HK-2 (cell line): ENCODE data around the gene SMAD2.
A peak's percentile ranks its signal among the peaks of the same experiment; 100 is the strongest.

ENCODE experiments used
- DNase-seq: peaks from one replicate; pipeline ENCODE4 v3.0.0-alpha.2; 2018; ENCODE audit not compliant: unreplicated experiment

The SMAD2 gene

DNA sequence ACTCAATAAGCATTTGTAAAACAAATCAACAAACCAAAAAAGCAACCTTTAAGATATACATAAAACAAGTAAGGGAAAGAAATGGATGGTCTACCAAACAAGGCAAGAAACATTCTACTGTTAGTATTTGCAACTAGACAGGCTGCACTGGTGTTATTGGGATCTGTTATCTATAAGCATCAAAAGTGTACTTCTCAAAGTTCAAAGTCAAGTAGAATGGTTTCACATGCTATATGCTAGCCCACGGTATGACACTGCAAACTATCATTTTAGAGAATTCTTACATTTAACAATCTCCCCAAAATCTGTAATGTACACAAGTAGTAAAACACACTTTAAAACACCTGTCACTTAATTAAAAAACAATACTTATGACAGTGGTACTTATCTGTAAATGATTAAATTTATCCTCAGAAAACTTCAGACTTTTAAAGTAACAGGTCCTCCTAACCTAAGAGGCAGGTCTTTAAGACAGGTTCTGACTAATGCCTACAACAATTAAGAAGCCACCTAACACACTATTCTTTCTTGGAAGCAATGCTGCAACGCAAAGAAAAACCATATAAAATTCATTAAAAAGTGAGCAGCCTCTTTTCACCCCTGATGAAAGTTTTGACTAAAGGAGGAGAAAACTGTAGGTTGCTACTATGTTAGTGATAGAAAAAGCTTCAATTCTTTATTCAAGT is 34.8 kb downstream of the SMAD2 start:
- DNase-seq: no peak

DNA sequence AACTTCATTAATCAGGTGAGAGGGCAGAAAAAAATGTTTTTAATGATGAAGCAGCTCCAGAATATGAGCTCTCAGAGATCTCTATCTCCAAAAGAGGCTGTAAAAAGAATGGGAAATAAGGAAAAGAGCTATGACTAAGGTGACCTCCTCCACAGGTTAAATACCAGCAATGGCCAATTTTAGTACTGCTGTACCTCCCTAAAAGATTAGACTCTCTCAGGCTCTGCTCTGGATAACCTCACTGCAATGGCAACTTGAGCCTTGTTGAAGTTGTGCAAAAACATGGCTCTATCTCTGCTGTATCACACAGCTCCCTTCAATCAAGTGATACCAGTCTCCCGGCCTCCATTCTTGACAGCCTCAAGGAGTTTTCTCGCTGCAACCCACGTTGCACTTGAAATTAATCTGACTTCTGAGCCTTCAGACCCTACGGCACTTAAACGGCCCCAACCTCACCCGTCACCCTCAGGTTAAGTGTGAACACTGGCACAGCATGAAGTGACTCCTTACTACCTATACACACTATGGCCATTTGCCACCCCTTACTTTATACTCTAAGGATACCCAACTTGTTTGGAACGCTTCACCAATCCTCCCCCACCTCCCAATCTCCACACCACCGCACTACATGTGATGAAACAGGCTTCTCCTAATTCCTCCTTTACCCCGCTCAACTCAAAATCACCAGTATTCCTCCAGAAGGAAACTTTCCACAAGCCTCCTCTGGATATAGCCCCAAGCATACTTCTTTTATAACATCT is 36.3 kb downstream of the SMAD2 start:
- DNase-seq: no peak

DNA sequence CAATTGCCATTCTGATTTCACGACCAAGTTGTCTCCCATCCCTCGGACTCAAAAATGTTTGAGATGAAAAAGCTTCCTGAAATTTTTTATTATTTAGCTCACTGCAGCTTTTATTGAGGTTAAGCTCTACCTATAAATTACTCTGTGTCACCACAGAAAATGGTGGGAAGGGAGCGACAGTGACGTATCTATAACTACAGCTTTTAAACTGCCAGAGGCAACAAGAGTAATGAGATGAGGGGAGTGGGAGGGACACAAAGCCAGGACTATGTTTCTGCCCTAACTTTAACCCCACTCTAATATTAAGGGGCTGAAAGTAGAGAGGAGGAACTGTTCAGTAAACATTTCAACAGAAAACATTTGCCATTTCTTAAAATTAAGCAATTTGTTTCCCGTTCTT is 37.4 kb downstream of the SMAD2 start:
- no peak for DNase-seq

DNA sequence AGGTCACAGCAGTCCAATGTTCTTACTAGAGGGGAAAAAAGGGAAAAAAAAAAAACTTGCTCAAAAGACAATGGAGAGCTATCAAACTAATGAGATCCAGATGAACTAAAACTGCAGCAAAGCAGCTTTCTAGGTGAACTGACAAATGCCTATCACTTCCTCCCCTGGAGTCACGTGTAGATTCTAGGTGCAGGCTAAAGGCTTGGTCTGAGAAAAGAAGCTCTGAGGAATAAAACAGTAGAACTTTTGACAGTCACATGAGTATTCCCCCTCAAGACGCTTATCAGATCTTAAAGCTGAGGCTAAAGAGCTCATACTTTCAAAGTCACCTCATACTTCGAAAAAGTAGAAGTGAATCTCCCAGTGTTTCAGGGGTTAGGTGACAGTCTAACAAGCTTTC is 42.3 kb downstream of the SMAD2 start:
- DNase-seq: no peak

DNA sequence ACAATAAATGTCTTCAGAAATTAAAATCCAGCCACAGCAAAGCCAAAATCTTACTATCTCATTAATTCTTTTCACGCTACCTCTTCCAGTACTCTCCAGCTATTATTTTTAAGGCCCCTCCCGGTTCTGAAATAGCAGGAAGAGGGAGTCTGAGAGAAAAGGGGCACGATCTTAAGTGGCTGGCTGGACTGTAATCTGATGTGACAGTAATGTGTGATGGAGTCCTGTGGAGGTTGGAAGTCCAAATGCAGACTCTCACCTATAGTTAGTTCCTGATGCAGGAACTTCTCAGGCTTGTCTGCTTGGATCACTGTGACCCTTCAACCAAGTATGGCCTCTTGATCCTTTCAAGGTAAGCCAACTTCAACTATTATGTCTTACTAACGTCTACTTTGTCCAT is 43.2 kb downstream of the SMAD2 start:
- no peak for DNase-seq

DNA sequence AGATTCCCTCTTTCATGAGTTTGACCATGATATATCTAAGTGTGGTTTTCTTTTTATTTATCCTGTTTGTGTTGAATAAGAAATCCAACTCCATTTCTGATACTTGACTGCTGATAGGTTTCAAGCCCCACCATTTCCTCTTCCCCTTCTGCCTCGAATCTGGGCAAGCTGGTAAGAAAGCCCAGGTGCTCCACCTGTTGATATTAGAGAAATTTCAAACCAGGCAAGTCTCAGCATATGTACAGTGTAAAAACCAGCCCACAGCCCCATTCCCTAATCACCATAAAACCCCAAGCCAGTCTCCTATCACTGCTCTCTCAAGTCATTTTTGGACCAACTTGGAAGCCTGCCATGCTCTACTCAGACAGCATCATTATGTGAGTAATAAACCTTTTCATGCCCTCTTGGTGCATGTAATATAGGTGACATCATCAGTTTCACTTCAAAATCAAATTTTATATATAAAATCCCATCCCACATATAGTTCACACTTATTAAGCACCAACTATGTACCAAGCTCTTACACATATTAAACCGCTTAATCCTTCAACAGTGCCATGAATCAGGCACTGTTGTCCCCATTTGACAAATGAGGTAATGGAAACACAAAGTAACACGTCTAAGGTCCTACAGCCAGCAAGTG is 46.6 kb downstream of the SMAD2 start:
- DNase-seq: peak; percentile 2

DNA sequence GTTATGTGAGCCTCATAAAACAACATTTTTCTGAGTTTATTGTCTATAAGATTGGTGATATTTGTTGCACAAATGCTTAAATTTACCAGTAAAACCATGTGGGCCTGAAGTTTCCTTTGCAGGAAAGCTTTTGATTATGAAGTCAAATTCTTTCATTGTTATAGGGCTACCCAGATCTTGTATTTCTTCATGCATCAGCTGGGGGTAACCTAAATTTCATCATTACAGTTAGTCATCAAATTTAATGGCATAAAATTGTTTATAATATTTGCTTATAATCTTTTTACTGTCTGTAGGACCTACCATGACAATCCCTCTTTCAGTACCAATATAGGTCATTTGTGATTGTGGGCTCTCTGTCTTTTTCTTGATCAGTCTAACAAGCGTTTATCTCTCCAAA is 47.8 kb downstream of the SMAD2 start:
- no peak for DNase-seq

DNA sequence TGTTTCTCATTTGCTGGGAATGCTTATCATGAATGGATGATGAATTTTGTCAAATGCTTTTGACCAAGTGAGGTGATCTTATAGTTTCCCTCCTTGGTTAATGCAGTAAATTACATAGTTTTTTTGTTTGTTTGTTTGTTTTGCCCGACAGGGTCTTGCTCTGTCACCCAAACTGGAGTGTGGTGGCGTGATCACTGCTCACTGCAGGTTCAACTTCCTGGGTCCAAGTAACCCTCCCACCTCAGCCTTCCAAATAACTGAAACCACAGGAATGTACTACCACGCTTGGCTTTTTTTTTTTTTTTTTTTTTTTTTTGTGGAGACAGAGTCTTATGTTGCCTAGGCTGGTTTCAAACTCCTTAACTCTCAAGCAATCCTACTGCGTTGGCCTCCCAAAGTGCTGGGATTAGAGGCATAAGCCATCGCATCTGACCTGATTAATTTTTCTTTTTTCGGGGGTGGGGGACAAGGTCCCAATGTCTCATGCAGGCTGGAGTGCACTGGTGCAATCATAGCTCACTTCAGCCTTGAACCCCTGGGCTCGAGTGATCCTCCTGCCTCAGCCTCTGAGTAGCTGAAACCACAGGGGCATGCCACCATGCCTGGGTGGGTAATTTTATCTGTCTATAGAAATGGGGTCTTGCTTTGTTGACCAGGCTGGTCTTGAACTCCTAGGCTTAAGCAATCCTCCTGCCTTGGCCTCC is 48.6 kb downstream of the SMAD2 start:
- DNase-seq: peak; percentile 49

DNA sequence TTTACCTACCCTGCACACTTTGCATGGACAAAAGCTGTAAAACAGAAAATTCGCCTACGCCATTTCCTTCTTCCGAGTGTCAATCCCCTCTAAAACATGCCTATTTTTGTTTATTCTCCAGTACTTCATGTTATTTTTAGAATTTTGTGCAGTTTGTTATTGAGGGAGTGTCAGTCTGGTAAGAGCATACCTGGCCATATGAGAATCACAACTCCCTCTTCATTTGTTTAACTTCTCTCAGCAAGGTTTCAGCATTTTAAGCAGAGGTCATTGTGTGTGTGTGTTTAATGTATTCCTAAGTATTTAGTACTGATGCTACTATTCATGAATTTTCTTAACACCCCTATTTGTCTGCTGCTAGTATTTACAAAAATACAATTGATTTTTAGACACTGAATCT is 49.4 kb downstream of the SMAD2 start:
- no peak for DNase-seq

DNA sequence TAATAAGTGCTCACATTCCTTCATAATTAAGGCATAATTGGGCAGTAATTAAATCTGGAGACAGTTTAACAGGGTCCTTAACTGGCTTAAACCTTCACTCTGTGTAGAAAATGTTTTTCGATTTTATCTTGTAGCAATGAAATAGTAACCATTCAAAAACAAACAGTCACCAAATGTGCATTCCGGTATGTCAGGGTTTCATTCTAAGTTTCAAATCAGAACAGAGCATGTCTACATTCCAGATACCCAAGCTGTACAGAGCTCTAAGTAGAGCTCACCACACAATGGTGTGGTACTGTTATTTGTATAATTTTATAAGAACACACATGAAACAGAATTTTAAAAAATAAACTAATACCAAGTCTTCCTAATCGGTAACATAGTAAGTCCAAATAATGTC is 52.6 kb downstream of the SMAD2 start:
- DNase-seq: no peak

DNA sequence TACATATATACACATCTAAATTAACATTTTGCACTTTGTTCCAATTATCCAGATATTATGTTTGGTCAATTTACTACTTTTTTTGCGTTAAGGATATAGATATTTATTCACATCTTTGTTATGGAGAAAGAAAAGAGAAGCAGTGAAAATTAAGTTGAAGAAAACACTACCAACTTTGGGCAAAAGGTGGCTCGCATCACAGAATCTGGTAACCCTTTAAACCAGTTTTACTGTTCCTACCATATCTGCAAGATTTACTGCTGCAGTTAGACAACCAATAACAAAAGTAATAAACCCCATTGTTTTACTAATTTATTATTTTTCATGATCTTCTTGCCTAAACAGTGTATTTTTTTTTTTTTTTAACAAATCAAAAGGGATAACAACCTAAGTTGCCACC is 53.6 kb downstream of the SMAD2 start:
- no peak for DNase-seq

DNA sequence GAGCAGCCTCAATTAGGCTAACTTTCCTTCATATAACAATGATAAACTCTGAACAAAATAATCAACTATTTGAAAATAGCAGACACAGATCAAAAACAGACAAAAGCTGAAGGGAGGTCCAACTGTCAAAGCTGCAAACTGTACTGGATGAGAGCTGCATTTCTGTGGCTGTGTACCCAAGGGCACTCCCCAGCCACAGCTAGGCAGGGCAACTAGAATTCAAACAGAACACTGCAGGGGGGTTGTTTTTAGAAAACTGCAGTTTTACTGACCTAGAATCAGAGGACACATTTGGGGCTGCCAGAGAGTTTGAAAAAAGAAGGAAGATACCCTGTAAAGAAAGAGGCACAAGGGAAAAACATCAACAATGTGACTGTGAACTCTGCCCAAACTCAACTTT is 56.8 kb downstream of the SMAD2 start:
- DNase-seq: no peak

DNA sequence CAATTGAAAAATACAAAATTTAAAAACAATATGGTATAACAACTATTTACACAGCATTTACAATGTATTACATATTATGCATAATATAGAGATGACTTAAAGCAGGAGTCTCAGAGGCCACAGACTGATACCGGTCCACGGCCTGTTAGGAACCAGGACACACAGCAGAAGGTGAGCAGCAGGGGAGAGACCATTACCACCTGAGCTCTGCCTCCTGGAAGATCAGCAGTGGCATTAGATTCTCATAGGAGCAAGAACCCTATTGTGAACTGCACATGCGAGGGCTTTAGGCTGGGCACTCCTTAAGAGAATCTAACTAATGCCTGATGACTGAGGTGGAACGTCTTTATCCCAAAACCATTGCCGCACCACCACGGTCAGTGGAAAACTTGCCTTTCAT is 58.0 kb downstream of the SMAD2 start:
- DNase-seq: no peak

DNA sequence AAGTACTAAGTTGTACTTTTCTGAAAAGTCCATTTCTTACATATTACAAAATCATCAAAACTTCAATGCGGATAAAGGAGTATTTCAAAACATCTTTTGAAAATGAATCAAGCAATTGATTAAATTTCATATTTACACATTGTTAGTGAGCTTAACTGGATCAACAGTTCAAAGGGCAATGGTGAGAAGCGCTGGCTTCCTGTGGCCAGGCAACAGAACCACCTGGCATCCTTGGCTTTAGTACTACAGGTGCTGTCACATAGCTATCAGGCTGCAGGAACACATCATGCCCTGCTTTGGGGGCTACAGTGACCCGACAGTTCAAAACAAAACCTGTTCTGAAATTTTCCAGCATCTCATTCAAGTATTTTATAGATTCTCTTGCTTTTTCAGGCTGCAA is 59.2 kb downstream of the SMAD2 start:
- no peak for DNase-seq

DNA sequence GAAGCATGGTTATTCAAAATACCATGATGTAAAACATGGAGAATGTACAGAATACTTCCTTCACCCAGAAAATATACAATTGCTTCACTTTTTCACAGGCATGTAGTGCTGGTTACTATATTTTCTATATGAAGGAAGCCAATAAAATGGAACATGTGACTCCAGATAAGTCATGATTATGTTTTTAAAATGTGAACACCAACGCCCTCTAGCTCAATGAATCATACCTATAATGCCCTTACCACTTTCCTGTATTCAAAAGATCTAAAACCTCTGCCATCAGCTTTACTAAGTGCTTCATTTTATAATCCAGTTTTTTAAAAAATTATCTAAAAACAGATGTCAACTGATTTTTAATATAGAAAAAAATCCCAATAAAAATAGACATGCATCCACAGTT is 59.9 kb downstream of the SMAD2 start:
- no peak for DNase-seq

DNA sequence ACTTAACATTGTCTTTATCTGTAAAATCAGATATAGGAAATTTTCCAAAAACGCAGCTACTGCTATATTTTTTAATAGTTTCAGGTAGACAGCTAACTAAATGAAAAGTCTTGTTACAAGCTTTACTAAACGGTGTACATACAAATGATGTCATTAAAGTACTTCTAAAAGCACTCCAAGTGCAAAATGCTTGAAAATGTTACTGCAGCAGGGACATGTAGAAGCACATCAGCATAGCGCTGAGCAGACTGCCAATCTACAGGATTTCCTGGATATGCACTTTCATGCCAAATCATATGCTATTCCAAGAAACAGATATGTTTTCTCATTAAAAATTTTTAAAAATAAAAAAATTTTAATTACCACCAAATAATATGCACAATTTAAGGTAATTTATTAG is 61.7 kb downstream of the SMAD2 start:
- DNase-seq: no peak

DNA sequence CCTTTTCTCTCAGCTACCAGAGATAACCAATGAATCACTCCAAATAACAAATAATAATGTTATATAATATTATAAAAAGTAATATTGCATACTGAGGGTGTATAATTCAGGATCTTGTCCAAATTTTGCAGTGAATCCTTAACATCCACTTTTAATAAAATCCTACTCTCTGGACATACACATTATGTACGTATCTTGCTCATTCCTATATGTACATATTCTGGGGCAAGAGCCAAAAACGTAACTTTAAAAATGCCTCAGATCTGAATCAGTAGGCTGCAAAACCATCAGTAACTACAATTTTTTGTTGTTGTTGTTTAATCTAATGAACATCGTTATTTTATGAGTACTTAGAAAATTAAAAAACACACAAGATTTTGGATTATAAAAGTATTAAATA is 65.3 kb downstream of the SMAD2 start:
- no peak for DNase-seq

DNA sequence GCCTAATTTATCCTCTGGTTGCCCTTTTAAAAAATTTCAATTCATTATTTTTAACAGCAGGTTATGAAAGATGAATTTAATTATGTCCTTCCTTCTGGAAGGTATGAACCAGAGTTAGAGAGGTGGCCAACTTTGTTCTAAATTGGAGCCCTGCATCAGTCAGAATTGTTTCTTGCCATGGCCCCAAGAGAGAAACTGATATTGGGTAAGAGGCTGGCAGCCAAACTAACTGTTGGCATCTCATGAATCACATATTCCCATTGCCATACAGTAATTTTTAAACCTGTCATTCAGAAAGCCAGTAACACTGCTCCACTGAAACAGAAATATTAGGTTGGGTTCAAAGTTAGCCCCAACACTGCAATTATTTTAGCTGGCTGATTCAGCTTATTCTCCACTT is 67.4 kb downstream of the SMAD2 start:
- DNase-seq: no peak

DNA sequence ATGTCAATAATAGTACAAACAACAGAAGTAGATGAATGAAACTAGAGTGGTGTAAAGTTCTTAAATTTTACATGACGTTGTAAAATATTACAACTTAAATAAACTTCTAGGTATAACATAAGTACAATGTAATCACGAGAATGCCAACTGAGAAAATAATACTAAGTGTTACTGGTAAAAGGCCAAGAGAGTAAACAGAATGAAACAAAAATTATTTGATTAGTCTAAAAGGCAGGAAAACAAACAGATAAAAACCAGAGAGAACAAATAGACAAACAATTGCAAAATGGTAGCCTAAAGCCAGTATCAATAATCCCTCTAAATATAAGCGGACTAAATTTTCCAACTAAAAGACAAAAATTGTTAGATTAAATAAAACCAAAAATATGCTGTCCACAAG is 71.9 kb downstream of the SMAD2 start:
- DNase-seq: no peak

DNA sequence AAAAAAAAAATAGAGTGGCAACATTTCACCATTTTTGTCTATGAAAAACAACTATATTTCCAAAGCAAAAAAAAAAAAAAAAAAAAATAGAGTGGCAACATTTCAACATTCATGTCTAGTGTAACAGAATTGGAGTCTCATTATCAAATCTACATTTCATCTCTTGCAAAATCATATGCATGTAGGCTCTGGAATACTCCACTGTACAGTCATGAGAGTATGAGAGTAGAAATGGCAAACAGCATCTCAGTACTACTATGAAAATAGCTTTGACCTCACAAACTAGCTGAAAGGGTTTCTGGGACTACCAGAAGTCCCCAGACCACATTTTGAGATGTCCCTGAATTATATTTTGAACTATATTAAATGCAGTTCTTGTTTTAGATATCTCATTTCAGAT is 82.8 kb downstream of the SMAD2 start:
- DNase-seq: no peak

DNA sequence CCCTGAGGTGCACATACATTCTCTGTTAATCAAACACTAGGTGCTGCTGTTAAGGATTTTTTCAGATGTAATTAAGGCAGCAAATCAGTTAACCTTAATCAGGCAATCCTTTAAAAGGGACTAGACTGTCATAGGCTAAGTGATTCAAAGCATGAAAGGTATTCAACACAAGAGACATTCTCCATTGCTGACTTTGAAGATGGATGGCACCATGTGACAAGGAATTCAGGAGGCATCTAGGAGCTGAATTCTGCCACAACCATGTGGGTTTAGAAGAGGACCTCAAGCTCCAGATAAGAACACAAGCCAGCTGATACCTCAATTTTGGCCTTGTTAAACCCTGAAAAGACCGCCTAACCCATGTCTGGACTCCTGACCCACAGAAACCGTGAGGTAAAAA is 84.0 kb downstream of the SMAD2 start:
- DNase-seq: no peak

DNA sequence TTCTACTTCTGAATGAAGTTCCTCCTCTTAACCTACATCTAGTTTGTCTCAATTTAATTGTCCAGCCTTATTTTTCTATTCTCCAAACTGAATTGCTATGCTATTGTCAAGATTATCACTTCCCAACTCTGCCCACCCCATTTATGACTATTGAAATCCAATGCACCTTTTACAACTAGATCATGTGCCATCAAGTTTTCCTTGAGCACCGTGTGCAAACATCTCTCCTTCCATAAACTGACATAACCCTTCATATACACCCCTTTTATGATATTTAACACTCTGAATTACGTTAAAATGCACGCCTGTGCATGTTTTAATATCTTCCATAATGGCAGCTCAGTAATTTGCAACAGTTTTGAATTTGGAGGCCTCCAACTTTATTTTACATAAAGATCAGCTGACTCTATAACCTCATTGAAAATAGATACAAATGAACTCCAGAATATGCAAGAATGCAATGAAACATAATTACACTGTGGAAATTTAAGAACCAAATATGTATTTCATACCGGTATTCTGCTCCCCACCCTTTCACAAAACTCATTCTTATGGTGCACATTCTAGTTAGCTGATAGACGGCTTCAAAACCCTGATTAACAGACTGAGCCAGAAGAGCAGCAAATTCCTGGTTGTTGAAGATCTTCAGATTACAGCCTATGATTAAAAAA is 85.5 kb downstream of the SMAD2 start:
- DNase-seq: no peak
